Measurements from ENCODE around the gene COL24A1.
"Not testable (repeated sequence)": the region's sequence is repeated elsewhere in the genome, so short reads cannot be mapped to it uniquely, and the experiment has no call there.

Gene COL24A1

GRCh38 chr1:85976516-85977205 is 179.9 kb downstream of the COL24A1 start:
- no peak for DNase-seq

- no peak for DNase-seq
These were observed 180.6 kb downstream of the COL24A1 start for GRCh38 chr1:85975912-85976371.

- DNase-seq = no peak
These were observed 194.1 kb downstream of the COL24A1 start for GRCh38 chr1:85962457-85962856.

- DNase-seq = no peak
These were observed 198.8 kb downstream of the COL24A1 start for GRCh38 chr1:85957760-85958159.

GRCh38 chr1:85955218-85955617 is 201.4 kb downstream of the COL24A1 start:
- DNase-seq = not testable (repeated sequence)

- no peak for DNase-seq
These were observed 204.1 kb downstream of the COL24A1 start for GRCh38 chr1:85952460-85952859.

- DNase-seq = no peak
These were observed 209.4 kb downstream of the COL24A1 start for GRCh38 chr1:85947186-85947585.

GRCh38 chr1:85943945-85944344 is 212.6 kb downstream of the COL24A1 start:
- no peak for DNase-seq

- no peak for DNase-seq
These were observed 213.0 kb downstream of the COL24A1 start for GRCh38 chr1:85943526-85943925.

- DNase-seq = no peak
These were observed 215.8 kb downstream of the COL24A1 start for GRCh38 chr1:85940656-85941306.

GRCh38 chr1:85938829-85939228 is 217.7 kb downstream of the COL24A1 start:
- DNase-seq = no peak

- DNase-seq = no peak
These were observed 220.1 kb downstream of the COL24A1 start for GRCh38 chr1:85936470-85936869.

- DNase-seq = no peak
These were observed 220.5 kb downstream of the COL24A1 start for GRCh38 chr1:85936057-85936456.

- DNase-seq = no peak
These were observed 221.3 kb downstream of the COL24A1 start for GRCh38 chr1:85935234-85935633.

GRCh38 chr1:85934516-85934915 is 222.1 kb downstream of the COL24A1 start:
- no peak for DNase-seq

- no peak for DNase-seq
These were observed 222.6 kb downstream of the COL24A1 start for GRCh38 chr1:85933961-85934360.

- no peak for DNase-seq
These were observed 244.8 kb downstream of the COL24A1 start for GRCh38 chr1:85911742-85912141.

GRCh38 chr1:85900921-85901320 is 255.7 kb downstream of the COL24A1 start:
- DNase-seq = no peak

- no peak for DNase-seq
These were observed 257.7 kb downstream of the COL24A1 start for GRCh38 chr1:85898861-85899260.

- DNase-seq = peak; percentile 44
These were observed 261.9 kb downstream of the COL24A1 start for GRCh38 chr1:85894651-85895050.

- DNase-seq = no peak
These were observed 264.2 kb downstream of the COL24A1 start for GRCh38 chr1:85892366-85892765.

- no peak for DNase-seq
These were observed 266.7 kb downstream of the COL24A1 start for GRCh38 chr1:85889870-85890269.

GRCh38 chr1:85888921-85889320 is 267.7 kb downstream of the COL24A1 start:
- DNase-seq = no peak

- DNase-seq = peak; percentile 14
These were observed 272.1 kb downstream of the COL24A1 start for GRCh38 chr1:85884372-85885035.
